A204.1 (cell line): ENCODE results near the gene KLHL17.
"Not testable (repeated sequence)": the region's sequence is repeated elsewhere in the genome, so short reads cannot be mapped to it uniquely, and the experiment has no call there.

ENCODE experiments used
- FAIRE-seq: peaks from 2 replicates; lab custom pipeline; 2012; peaks lifted over from hg19 to GRCh38; lab: Jason Lieb, UNC

Gene KLHL17

GRCh38 chr1:937521-937920 is 22.9 kb upstream of the KLHL17 start:
- no peak for FAIRE-seq

- no peak for FAIRE-seq
Observed at GRCh38 chr1:938088-938683, 22.2 kb upstream of the KLHL17 start.

GRCh38 chr1:938711-939489 is 21.5 kb upstream of the KLHL17 start:
- FAIRE-seq, result no peak

GRCh38 chr1:939511-940106 is 20.8 kb upstream of the KLHL17 start:
- FAIRE-seq, result no peak

- no peak for FAIRE-seq
Observed at GRCh38 chr1:940107-941014, 20.0 kb upstream of the KLHL17 start.

- no peak for FAIRE-seq
Observed at GRCh38 chr1:941015-941587, 19.3 kb upstream of the KLHL17 start.

- no peak for FAIRE-seq
Observed at GRCh38 chr1:941588-942383, 18.6 kb upstream of the KLHL17 start.

GRCh38 chr1:942411-942821 is 18.0 kb upstream of the KLHL17 start:
- FAIRE-seq, result no peak

GRCh38 chr1:942864-943533 is 17.4 kb upstream of the KLHL17 start:
- no peak for FAIRE-seq

- no peak for FAIRE-seq
Observed at GRCh38 chr1:943545-944340, 16.6 kb upstream of the KLHL17 start.

GRCh38 chr1:944341-945325 is 15.8 kb upstream of the KLHL17 start:
- no peak for FAIRE-seq

GRCh38 chr1:945688-946556 is 14.5 kb upstream of the KLHL17 start:
- no peak for FAIRE-seq

GRCh38 chr1:946811-947210 is 13.6 kb upstream of the KLHL17 start:
- FAIRE-seq, result not testable (repeated sequence)

GRCh38 chr1:947958-948357 is 12.4 kb upstream of the KLHL17 start:
- FAIRE-seq, result no peak

GRCh38 chr1:950268-950667 is 10.1 kb upstream of the KLHL17 start:
- FAIRE-seq, result no peak

- no peak for FAIRE-seq
Observed at GRCh38 chr1:950881-951280, 9.5 kb upstream of the KLHL17 start.

GRCh38 chr1:951364-951763 is 9.0 kb upstream of the KLHL17 start:
- no peak for FAIRE-seq

GRCh38 chr1:952201-952600 is 8.2 kb upstream of the KLHL17 start:
- no peak for FAIRE-seq
